Natural killer cell (primary cell): Measurements from ENCODE around the gene ANGEL1. TPM values are rescaled to one million over a fixed set of nuclear protein-coding genes. Genes with fewer than 3 reads are reported as not detected.

ENCODE experiments used
- ATAC-seq, 3 donors: fragments of 150-1000 bp in 2 of 3; fragments of 200-7000 bp in 1 of 3; cut with Tn5 transposase; 1 replicate in 1 of 3; 2 replicates in 2 of 3; pipeline ENCODE4 v1.10.0; 2021; ENCODE audit warnings: mild to moderate bottlenecking in 2 of 3, moderate library complexity in 2 of 3
- DNase-seq, 2 donors: peaks; one replicate each; pipeline versions ENCODE4 v3.0.0 to v3.0.0-alpha.2; 2013 to 2021; ENCODE audit warnings: mixed read lengths in 1 of 2
- H3K27ac ChIP-seq: one replicate; pipeline ENCODE4 v1.5.1; 2013; ENCODE audit warnings: mild to moderate bottlenecking, low read length
- H3K27me3 ChIP-seq: one replicate; pipeline ENCODE4 v1.6.1; 2013; ENCODE audit warnings: low read length; ENCODE audit not compliant: control insufficient read depth, insufficient read depth
- H3K36me3 ChIP-seq: one replicate; pipeline ENCODE4 v1.6.1; 2013; ENCODE audit warnings: low read length; ENCODE audit not compliant: control insufficient read depth, insufficient read depth
- H3K4me1 ChIP-seq: one replicate; pipeline ENCODE4 v1.6.1; 2013; ENCODE audit warnings: low read length; ENCODE audit not compliant: control insufficient read depth, insufficient read depth
- H3K4me3 ChIP-seq: one replicate; pipeline ENCODE4 v1.5.1; 2013; ENCODE audit warnings: low read length
- H3K9me3 ChIP-seq: one replicate; pipeline ENCODE4 v1.6.1; 2013; ENCODE audit warnings: low read length; ENCODE audit not compliant: control insufficient read depth, insufficient read depth
- H3K27ac Mint-ChIP-seq, 2 donors: one replicate each; pipeline ENCODE4 v1.8.0; 2022; ENCODE audit warnings: mild to moderate bottlenecking in 2 of 2, mixed read lengths in 2 of 2, moderate library complexity in 1 of 2
- H3K27me3 Mint-ChIP-seq, 2 donors: one replicate each; pipeline ENCODE4 v1.8.0; 2022; ENCODE audit warnings: low read depth in 2 of 2, mixed read lengths in 2 of 2
- H3K36me3 Mint-ChIP-seq: one replicate; pipeline ENCODE4 v1.8.0; 2022; ENCODE audit warnings: mixed read lengths
- H3K4me1 Mint-ChIP-seq, 2 donors: one replicate each; pipeline ENCODE4 v1.8.0; 2022; ENCODE audit warnings: mixed read lengths in 2 of 2
- H3K4me3 Mint-ChIP-seq: one replicate; pipeline ENCODE4 v1.8.0; 2022; ENCODE audit warnings: mild to moderate bottlenecking, moderate library complexity, mixed read lengths
- H3K9me3 Mint-ChIP-seq, 2 donors: one replicate each; pipeline ENCODE4 v1.8.0; 2022; ENCODE audit warnings: mixed read lengths in 2 of 2
- CTCF ChIP-seq: fragments of 200-600 bp; IDR thresholded peaks from one replicate; pipeline ENCODE4 v1.8.0; 2022; ENCODE audit warnings: antibody characterized with exemption
- WGBS: methylation state at CpG from one replicate; pipeline ENCODE4 v1.1.7; 2013; ENCODE audit warnings: missing lambda C conversion rate; ENCODE audit not compliant: insufficient coverage; 5-methylcytosine and 5-hydroxymethylcytosine counted together
- intact Hi-C: fragments of 100-400 bp; cut with micrococcal nuclease; formaldehyde crosslinking; loops from one replicate; pipeline ENCODE4 v1.14.2; 2022
- total RNA-seq, 4 donors: library from RNA; stranded (reverse); fragments of 120-200 nt in 1 of 4; gene quantifications; one replicate each; pipeline versions ENCODE4 v1.2.3 to v1.2.4, GENCODE V29; 2013 to 2022

ANGEL1 gene
- total RNA-seq, 3 donors from 2014 or later (not counting 1 experiment from before 2014, with no cell fraction given) = 12.2 to 20.2 (median 17.2) TPM

GRCh38 chr14:76780875-76781647 is 31.6 kb downstream of the ANGEL1 start:
- H3K4me1 Mint-ChIP-seq = peaks cover 10 to 16% of the 10 kb centered on the region in 2 donors
- Histone ChIP-seq H3K36me3 (peaks cover 18% of the 10 kb centered on the region), H3K4me3 (no peak overlapping the region), H3K27me3 (no peaks in the 10 kb centered on the region), H3K4me1 (peaks cover 13% of the 10 kb centered on the region), H3K27ac (no peak overlapping the region), H3K9me3 (no peaks in the 10 kb centered on the region)
- H3K27ac Mint-ChIP-seq = peak overlapping the region in 1 of 2 donors; percentile 43
- H3K9me3 Mint-ChIP-seq = no peaks in the 10 kb centered on the region
- no peak overlapping the region for H3K4me3 Mint-ChIP-seq
- WGBS = 96% methylated on average over 11 of the region's 11 CpGs
- no peak for DNase-seq
- no peaks in the 10 kb centered on the region for H3K36me3 Mint-ChIP-seq
- intact Hi-C loops = no loop called here
- H3K27me3 Mint-ChIP-seq = no peaks in the 10 kb centered on the region
- TF ChIP-seq CTCF = no peak
- no peak for ATAC-seq

GRCh38 chr14:76780360-76780759 is 32.3 kb downstream of the ANGEL1 start:
- H3K27me3 Mint-ChIP-seq = no peaks in the 10 kb centered on the region
- DNase-seq (no peak), ATAC-seq (no peak)
- peak overlapping the region in 1 of 2 donors; percentile 43 for H3K27ac Mint-ChIP-seq
- no peaks in the 10 kb centered on the region for H3K36me3 Mint-ChIP-seq
- H3K4me1 Mint-ChIP-seq = peaks cover 10 to 16% of the 10 kb centered on the region in 2 donors
- H3K9me3 Mint-ChIP-seq = no peaks in the 10 kb centered on the region
- 92% methylated on average over 5 of the region's 5 CpGs for WGBS
- no peak for TF ChIP-seq CTCF
- no peak overlapping the region for H3K4me3 Mint-ChIP-seq
- Histone ChIP-seq H3K36me3 (peaks cover 15% of the 10 kb centered on the region), H3K4me3 (no peak overlapping the region), H3K27ac (no peak overlapping the region), H3K4me1 (peaks cover 13% of the 10 kb centered on the region), H3K27me3 (no peaks in the 10 kb centered on the region), H3K9me3 (no peaks in the 10 kb centered on the region)
- intact Hi-C loops = no loop called here

GRCh38 chr14:76780058-76780345 is 32.7 kb downstream of the ANGEL1 start:
- ATAC-seq = no peak
- Histone ChIP-seq H3K27ac (no peak overlapping the region), H3K9me3 (no peaks in the 10 kb centered on the region), H3K27me3 (no peaks in the 10 kb centered on the region), H3K36me3 (peaks cover 15% of the 10 kb centered on the region), H3K4me1 (peaks cover 13% of the 10 kb centered on the region), H3K4me3 (no peak overlapping the region)
- Mint-ChIP-seq H3K27me3 (no peaks in the 10 kb centered on the region), H3K4me3 (no peak overlapping the region), H3K27ac (peak overlapping the region in 1 of 2 donors; percentile 43), H3K9me3 (no peaks in the 10 kb centered on the region), H3K36me3 (no peaks in the 10 kb centered on the region), H3K4me1 (peaks cover 10 to 15% of the 10 kb centered on the region in 2 donors)
- intact Hi-C loops = no loop called here
- 99% methylated on average over 2 of the region's 2 CpGs for WGBS
- no peak for TF ChIP-seq CTCF
- no peak for DNase-seq
